GM06990 (cell line): Measurements from ENCODE around the gene KLHL40.

Experiments
- DNase-seq: peaks from one replicate; pipeline ENCODE4 v3.0.0-alpha.2; 2011; ENCODE audit not compliant: insufficient read length; ENCODE audit errors: extremely low read depth
- H3K27me3 ChIP-seq: replicated peaks from 2 replicates; pipeline ENCODE4 v1.6.0; 2011; ENCODE audit warnings: low read length; ENCODE audit not compliant: control insufficient read depth, insufficient read depth
- H3K36me3 ChIP-seq: 2 replicates; pipeline ENCODE4 v1.5.1; 2011; ENCODE audit warnings: low read length; ENCODE audit not compliant: control insufficient read depth, insufficient read depth
- H3K4me3 ChIP-seq: replicated peaks from 2 replicates; pipeline ENCODE4 v1.5.1; 2011; ENCODE audit warnings: low read depth, mild to moderate bottlenecking, control low read depth, low read length
- TF ChIP-seq, protein P1 (sequence below): IDR thresholded peaks from 2 replicates; pipeline ENCODE4 v1.5.1; 2011; ENCODE audit warnings: low read length, control low read depth, mild to moderate bottlenecking, inconsistent platforms; ENCODE audit not compliant: insufficient read depth, poor library complexity, severe bottlenecking

KLHL40 gene

DNA sequence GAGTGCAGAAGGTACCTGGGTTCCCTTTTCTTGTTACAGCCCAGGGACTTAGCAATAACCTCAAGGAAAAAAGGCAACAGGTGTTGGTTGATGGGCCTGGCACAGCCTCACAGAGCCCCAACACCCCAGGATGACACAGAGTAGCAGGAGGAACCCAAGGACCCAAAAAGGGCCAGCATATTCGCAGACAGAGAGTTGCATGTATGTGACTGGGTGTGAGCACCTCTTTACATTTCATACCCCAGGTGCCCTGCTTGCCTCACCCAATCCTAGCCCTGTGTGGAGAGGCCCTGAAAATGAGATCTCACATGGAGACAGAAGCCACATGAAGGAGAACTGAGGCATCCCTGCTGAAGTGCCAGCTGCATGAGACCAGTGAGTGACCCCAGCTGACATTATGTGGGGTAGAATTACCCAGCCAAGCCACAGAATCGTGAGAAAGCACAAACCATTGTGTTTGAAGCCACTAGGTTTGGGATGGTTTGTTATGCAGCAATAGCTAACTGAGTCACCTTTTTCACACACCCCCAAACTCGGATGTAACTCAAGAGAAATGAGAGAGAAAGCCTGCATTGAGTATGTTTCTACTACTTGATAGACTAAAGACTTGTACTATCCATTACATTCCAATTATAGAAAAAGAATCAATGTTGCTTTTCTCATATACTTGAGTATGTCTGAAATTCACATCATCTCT, 43.5 kb downstream of the KLHL40 start:
- Histone ChIP-seq H3K4me3 (no peak overlapping the region), H3K27me3 (no peaks in the 10 kb centered on the region; the same call in 1 of the 2 replicates), H3K36me3 (no peaks in the 10 kb centered on the region)
- TF ChIP-seq, protein P1, sequence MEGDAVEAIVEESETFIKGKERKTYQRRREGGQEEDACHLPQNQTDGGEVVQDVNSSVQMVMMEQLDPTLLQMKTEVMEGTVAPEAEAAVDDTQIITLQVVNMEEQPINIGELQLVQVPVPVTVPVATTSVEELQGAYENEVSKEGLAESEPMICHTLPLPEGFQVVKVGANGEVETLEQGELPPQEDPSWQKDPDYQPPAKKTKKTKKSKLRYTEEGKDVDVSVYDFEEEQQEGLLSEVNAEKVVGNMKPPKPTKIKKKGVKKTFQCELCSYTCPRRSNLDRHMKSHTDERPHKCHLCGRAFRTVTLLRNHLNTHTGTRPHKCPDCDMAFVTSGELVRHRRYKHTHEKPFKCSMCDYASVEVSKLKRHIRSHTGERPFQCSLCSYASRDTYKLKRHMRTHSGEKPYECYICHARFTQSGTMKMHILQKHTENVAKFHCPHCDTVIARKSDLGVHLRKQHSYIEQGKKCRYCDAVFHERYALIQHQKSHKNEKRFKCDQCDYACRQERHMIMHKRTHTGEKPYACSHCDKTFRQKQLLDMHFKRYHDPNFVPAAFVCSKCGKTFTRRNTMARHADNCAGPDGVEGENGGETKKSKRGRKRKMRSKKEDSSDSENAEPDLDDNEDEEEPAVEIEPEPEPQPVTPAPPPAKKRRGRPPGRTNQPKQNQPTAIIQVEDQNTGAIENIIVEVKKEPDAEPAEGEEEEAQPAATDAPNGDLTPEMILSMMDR = no peak
- DNase-seq = no peak

DNA sequence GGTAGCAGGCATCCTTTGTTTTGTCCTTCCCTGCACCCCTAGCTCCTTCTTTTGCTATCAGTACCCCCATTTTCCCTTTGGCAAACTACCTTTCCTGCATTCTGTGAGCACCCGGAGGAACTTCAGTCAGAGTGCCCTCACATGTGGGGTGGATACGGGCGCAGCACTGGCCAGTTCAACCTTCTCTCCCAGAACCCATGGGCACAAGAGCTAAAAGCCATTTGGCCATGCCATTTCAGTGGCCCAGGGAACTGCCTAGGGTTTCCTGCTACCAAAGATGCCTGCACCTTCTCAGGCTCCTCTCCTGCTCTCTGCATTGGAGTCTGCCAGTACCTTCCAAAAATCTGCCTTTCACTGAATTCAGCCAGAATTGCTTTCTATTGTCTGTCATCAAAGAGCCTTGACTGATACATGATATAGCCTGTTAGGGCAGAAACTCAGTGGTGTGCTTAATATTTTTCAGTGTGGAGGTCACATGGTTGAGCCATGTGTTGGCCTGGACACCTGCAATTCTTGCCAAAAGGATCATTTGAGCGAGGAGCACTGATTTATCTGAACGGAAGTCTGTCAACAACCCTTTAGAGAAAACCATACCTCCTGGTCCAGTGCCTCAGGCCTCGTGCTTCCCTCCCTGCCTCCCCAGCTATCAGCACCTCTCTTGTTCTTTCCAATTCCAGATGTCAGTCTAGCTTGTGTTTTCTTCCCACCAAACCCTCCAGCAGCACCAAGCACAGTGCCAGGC, 44.2 kb downstream of the KLHL40 start:
- no peaks in the 10 kb centered on the region; the same call in 1 of the 2 replicates for H3K27me3 ChIP-seq
- H3K4me3 ChIP-seq = no peak overlapping the region
- no peaks in the 10 kb centered on the region for H3K36me3 ChIP-seq
- TF ChIP-seq, protein P1 = no peak
- no peak for DNase-seq

DNA sequence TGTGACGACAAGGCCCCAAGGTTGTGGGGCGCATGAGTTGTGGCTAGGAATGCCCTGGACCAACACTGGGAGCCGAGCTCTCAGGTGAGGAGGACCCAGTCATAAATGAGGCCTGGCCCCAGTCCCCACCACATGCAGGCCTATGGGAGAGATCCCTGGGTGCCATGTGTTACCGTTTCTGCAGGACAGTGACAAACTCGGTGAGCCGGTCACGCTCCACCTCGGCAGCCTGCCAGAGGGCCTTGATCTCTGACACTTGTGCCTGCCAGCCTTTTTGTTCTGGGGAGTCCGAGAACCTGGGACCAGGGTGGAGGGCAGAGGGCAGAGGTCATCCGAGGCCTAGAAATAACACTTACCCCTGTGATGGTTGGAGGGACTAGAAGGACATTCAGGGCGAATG, 45.0 kb downstream of the KLHL40 start:
- no peak overlapping the region for H3K4me3 ChIP-seq
- TF ChIP-seq, protein P1 = no peak
- DNase-seq = no peak
- H3K36me3 ChIP-seq = no peaks in the 10 kb centered on the region
- no peaks in the 10 kb centered on the region; the same call in 1 of the 2 replicates for H3K27me3 ChIP-seq

DNA sequence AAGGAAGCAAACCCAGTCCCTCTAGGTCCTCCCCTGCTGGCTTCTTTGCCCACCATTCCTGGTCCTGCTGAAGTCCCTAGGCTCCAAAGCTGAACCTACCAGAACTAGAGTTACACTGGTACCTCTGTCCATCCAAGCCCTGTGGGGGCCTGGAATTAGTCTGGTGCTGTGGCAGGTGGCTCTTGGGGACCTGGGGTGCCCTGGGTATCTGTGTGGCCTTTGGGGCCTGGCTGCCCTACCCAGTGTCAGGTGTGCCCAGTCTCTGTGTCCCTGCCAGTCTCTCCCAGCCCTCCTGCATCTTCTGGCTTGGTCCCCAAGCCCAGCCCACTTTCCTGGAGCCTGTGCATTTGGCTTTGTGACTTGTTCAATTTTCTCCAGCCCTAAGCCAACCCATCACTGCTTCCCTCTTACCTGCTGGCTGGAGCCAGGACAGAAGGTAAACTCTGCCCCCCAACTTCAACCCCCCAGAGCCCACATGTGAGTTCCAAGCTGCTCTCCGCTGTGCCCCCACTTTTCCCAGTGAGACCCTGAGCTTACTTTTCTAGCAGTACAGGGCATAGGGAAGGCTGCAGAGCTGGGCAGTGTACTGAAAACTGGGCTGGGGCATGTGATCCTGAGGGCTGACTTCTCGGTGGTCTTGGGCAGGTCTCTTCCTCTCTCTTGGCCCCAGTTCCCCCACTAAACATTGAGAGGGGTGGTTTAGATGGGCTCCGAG, 45.5 kb downstream of the KLHL40 start:
- TF ChIP-seq, protein P1 = no peak
- no peaks in the 10 kb centered on the region; the same call in 1 of the 2 replicates for H3K27me3 ChIP-seq
- no peaks in the 10 kb centered on the region for H3K36me3 ChIP-seq
- no peak for DNase-seq
- H3K4me3 ChIP-seq = no peak overlapping the region

DNA sequence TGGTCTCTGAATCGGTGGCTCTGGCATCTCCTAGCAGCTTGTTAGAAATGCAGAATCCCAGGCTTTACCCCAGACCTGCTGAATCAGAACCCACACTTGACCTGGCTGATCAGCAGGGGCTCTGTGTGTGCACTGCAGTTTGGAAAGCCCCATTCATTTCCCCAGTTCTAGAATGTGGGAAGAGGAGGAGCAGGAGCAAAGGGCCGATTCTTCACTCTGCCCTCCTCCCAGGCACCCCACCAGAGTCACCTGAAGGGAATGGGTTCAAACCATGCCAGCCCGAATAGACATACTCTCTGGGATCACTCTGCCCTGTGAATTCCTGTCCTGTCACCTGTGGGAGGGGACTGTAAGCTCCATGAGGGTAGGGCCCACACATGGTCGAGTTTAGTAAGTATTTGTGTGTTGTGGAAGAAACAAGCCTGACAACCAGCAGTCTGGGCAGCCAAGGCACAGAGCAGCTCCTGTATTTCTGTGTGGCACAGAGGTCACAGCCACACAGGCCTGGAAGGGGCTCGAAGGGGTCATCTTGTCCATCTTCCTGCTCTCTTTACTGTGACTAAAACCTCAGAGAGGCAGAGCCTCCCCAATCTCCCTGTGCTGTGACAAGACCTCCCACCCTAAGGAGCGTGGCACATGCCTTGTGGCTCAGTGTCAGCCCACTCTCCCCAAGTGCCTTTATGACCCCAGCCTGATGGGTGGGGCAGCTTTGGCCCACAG, 46.3 kb downstream of the KLHL40 start:
- no peak overlapping the region for H3K4me3 ChIP-seq
- no peak for DNase-seq
- TF ChIP-seq, protein P1 = no peak
- H3K36me3 ChIP-seq = no peaks in the 10 kb centered on the region
- H3K27me3 ChIP-seq = no peaks in the 10 kb centered on the region; the same call in 1 of the 2 replicates
